BLaER1 treated with 17β-estradiol and CSF1 and Interleukin-3, amounts not matched to agents 10 nM and 100 nM (cell line): ENCODE measurements around the gene SMIM36.
"Not testable (repeated sequence)": the region's sequence is repeated elsewhere in the genome, so short reads cannot be mapped to it uniquely, and the experiment has no call there.

Experiments used
- H3K27ac ChIP-seq, 11 experiments: shearing (Covaris generic); formaldehyde crosslinking; 2 replicates each; pipeline ENCODE4 v1.8.1; 2022
- H3K27me3 ChIP-seq, 11 experiments: shearing (Covaris generic); formaldehyde crosslinking; 2 replicates each; pipeline ENCODE4 v1.8.1; 2022
- H3K36me3 ChIP-seq, 11 experiments: shearing (Covaris generic); formaldehyde crosslinking; 2 replicates each; pipeline ENCODE4 v1.8.1; 2022
- H3K4me1 ChIP-seq, 10 experiments: shearing (Covaris generic); formaldehyde crosslinking; 2 replicates each; pipeline ENCODE4 v1.8.1; 2022
- H3K4me2 ChIP-seq, 11 experiments: shearing (Covaris generic); formaldehyde crosslinking; 2 replicates each; pipeline ENCODE4 v1.8.1; 2022
- H3K4me3 ChIP-seq, 10 experiments: shearing (Covaris generic); formaldehyde crosslinking; 2 replicates each; pipeline ENCODE4 v1.8.1; 2022
- H3K9ac ChIP-seq, 11 experiments: shearing (Covaris generic); formaldehyde crosslinking; 2 replicates each; pipeline ENCODE4 v1.8.1; 2022
- H3K9me3 ChIP-seq, 11 experiments: shearing (Covaris generic); formaldehyde crosslinking; replicated peaks in 1 of 11; 2 replicates each; pipeline ENCODE4 v1.8.1; 2022
- H4K20me1 ChIP-seq, 11 experiments: shearing (Covaris generic); formaldehyde crosslinking; 2 replicates each; pipeline ENCODE4 v1.8.1; 2022
- Cebpa-rat ChIP-seq, 11 experiments: shearing (Covaris generic); IDR thresholded peaks; 2 replicates each; pipeline ENCODE4 v1.8.1; 2022

The SMIM36 gene

DNA sequence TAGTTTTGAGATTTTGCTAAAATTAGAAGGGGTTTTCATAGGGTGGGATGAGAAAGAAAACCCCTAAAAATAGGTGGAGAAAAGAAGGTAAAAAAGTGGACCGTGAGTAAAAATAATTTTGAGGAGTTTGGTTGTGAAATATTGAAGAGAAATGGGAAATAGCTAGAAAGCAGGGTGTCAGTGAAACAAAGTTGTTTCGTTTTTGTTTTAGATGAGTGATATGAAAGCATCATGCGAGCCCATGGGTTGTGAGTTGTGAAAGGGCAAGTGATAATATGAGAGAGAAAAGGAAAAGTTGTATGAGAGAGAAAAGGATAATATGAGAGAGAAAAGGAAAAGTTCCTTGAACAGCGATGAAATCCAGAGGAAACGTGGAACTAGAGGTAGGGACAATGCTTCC is 7.3 kb upstream of the SMIM36 start:
- Histone ChIP-seq H3K36me3 (no peaks in the 10 kb centered on the region), H3K9ac (no peak overlapping the region), H3K4me2 (no peak overlapping the region), H4K20me1 (no peaks in the 10 kb centered on the region), H3K27me3 (no peaks in the 10 kb centered on the region), H3K9me3 (no peaks in the 10 kb centered on the region), H3K27ac (no peak overlapping the region), H3K4me3 (no peak overlapping the region), H3K4me1 (peaks cover 0 to 25% (median 12%) of the 10 kb centered on the region in 10 experiments; a peak in 11 of 20 replicates)
- TF ChIP-seq Cebpa-rat (IDR thresholded peaks at IDR 0.05) = no peak

DNA sequence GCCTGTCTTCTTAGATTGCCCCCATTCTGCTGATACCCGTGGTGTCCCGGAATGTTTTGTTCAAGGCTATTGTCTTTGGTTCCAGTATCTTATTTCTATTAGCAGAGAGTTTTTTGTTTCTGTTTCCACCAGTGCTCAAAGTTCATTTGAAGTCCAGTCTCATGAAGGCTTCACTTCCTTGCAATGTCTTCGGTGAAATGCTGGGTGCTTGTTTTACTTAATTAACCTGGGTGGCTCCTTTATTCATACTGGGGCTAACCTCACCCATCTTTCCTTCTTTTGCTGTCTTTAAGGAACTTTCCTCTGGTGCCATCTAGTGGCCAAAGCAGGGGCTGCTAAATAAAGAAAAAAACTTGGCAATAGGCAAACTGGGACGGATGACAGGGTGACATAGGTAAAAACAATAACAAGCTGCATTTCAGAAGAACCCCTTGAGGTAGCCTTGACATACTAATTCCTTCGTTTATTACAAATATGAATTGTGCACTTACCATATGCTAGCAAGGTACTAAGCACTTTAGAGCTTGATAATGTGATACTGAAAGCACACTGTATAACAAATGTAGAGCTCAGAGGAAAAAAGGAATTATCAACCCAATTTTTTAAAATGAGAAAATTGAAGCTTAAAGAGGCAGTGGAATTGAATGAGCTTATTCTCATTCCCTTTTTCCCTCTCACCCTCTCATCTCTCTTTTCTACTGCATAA is 2.8 kb upstream of the SMIM36 start:
- TF ChIP-seq Cebpa-rat (IDR thresholded peaks at IDR 0.05) = no peak
- Histone ChIP-seq H3K4me3 (no peak overlapping the region), H3K27me3 (no peaks in the 10 kb centered on the region), H3K9me3 (no peaks in the 10 kb centered on the region), H3K9ac (no peak overlapping the region), H3K27ac (no peak overlapping the region), H4K20me1 (no peaks in the 10 kb centered on the region), H3K4me1 (0 out of 20 replicates have a peak, but pooled peaks cover 0 to 3% (median 0%) of the 10 kb centered on the region in 10 experiments), H3K36me3 (no peaks in the 10 kb centered on the region), H3K4me2 (no peak overlapping the region)

GRCh38 chr17:55507669-55508068 is 3.6 kb downstream of the SMIM36 start:
- not testable (repeated sequence) for H3K27me3 ChIP-seq, H3K27ac ChIP-seq, H3K4me2 ChIP-seq, H3K9me3 ChIP-seq, H3K36me3 ChIP-seq, H3K9ac ChIP-seq, H3K4me3 ChIP-seq, H4K20me1 ChIP-seq, H3K4me1 ChIP-seq

- not testable (repeated sequence) for H3K27me3 ChIP-seq, H3K27ac ChIP-seq, H3K4me3 ChIP-seq, H4K20me1 ChIP-seq, H3K36me3 ChIP-seq, H3K4me2 ChIP-seq, H3K9me3 ChIP-seq, H3K9ac ChIP-seq, H3K4me1 ChIP-seq
Observed at GRCh38 chr17:55501626-55502025, 9.6 kb downstream of the SMIM36 start.

DNA sequence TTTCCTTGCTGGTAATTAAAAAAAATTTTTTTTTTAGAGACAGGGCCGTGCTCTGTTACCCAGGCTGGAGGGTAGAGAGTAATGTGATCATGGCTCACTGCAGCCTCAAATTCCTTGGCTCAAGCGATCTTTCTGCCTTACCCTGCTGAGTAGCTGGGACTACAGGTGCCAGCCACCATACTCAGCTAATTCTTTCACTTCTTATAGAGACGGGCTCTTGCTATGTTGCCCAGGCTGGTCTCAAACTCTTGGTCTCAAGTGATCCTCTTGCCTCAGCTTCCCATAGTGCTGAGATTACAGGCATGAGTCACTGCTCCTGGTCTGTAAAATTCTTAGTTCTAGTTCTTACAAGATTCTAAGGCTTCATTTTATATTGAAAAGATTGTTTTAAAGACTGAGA is 11.1 kb downstream of the SMIM36 start:
- Histone ChIP-seq H3K9ac (no peak overlapping the region), H3K4me1 (peaks cover 0 to 13% (median 0%) of the 10 kb centered on the region in 10 experiments; a peak in 6 of 20 replicates), H3K4me3 (no peak overlapping the region), H3K27ac (no peak overlapping the region), H4K20me1 (no peaks in the 10 kb centered on the region), H3K4me2 (no peak overlapping the region), H3K27me3 (no peaks in the 10 kb centered on the region), H3K36me3 (no peaks in the 10 kb centered on the region), H3K9me3 (no peaks in the 10 kb centered on the region)
- no peak for TF ChIP-seq Cebpa-rat (IDR thresholded peaks at IDR 0.05)

- no peak for TF ChIP-seq Cebpa-rat (IDR thresholded peaks at IDR 0.05)
- Histone ChIP-seq H3K9me3 (no peaks in the 10 kb centered on the region), H3K27me3 (no peaks in the 10 kb centered on the region), H3K36me3 (no peaks in the 10 kb centered on the region), H3K4me1 (peaks cover 0 to 13% (median 0%) of the 10 kb centered on the region in 10 experiments; a peak in 6 of 20 replicates), H3K9ac (no peak overlapping the region), H3K4me3 (no peak overlapping the region), H4K20me1 (no peaks in the 10 kb centered on the region), H3K27ac (peak overlapping the region in 1 of 11 experiments; percentile 7; a peak in 1 of 22 replicates), H3K4me2 (peak overlapping the region in 3 of 11 experiments; percentile 14 to 30 (median 17); a peak in 5 of 22 replicates)
Observed at GRCh38 chr17:55496094-55496881, 15.0 kb downstream of the SMIM36 start.

GRCh38 chr17:55495239-55495638 is 16.0 kb downstream of the SMIM36 start:
- H3K36me3 ChIP-seq = no peaks in the 10 kb centered on the region
- no peak for TF ChIP-seq Cebpa-rat (IDR thresholded peaks at IDR 0.05)
- peaks cover 0 to 13% (median 0%) of the 10 kb centered on the region in 10 experiments; a peak in 6 of 20 replicates for H3K4me1 ChIP-seq
- no peak overlapping the region for H3K27ac ChIP-seq
- no peaks in the 10 kb centered on the region for H4K20me1 ChIP-seq
- no peak overlapping the region for H3K9ac ChIP-seq
- H3K27me3 ChIP-seq = no peaks in the 10 kb centered on the region
- no peak overlapping the region for H3K4me3 ChIP-seq
- H3K9me3 ChIP-seq = no peaks in the 10 kb centered on the region
- no peak overlapping the region for H3K4me2 ChIP-seq

DNA sequence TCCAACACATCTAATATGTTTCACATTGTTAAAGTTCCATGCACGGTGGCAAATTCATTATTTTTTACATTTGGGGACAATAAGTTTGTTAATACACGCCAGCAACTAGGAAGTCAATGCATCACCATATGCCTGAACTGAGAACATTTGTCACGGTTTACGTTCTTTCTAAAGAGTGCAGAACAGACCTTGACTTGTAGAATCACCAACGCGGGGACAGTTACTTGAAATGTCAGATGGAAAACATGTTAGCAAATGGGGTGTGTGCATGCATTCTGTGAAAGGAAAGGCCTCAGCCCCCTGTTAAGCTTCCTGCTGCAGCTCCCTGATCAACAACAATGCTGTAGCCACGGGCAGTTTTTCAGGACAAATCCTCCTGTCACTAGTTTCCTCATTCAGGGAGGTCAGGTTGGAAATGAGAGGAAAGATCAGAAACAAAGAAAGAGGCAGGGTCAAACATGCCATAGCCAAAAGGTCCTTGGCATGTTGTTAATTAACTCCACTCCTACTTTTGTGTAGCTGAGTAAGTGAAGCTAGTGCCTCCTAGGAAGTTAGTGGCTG is 18.4 kb downstream of the SMIM36 start:
- no peak overlapping the region for H3K4me2 ChIP-seq
- H3K4me1 ChIP-seq = peaks cover 0 to 13% (median 0%) of the 10 kb centered on the region in 10 experiments; a peak in 6 of 20 replicates
- TF ChIP-seq Cebpa-rat (IDR thresholded peaks at IDR 0.05) = no peak

DNA sequence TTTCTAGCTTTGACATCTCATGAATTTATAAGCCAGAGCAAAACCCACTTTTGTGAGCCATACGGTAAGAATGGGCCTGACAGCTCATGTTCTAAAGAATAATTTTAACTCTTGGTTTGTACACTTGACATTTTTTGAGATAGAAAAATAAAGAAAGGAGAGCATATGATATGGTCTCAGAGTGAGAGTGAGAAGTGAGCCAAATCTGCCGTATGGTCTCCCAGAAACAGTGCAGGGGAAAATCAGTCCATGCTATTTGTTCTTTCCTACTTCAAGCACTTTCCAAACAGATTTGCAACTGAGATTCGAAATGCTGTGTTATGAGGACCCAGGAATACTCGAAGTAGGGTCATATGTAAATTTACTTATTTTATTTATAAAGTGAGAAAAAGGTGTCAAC is 20.9 kb downstream of the SMIM36 start:
- Histone ChIP-seq H3K27me3 (no peaks in the 10 kb centered on the region), H3K4me3 (no peak overlapping the region), H3K9me3 (no peaks in the 10 kb centered on the region), H3K4me1 (no peaks in the 10 kb centered on the region), H3K27ac (no peak overlapping the region), H3K4me2 (no peak overlapping the region), H3K9ac (no peak overlapping the region), H4K20me1 (no peaks in the 10 kb centered on the region), H3K36me3 (no peaks in the 10 kb centered on the region)
- TF ChIP-seq Cebpa-rat (IDR thresholded peaks at IDR 0.05) = no peak

More for the DNA sequence above, 18.4 kb downstream of the SMIM36 start:
- H3K36me3 ChIP-seq = no peaks in the 10 kb centered on the region
- no peaks in the 10 kb centered on the region for H3K27me3 ChIP-seq
- H3K4me3 ChIP-seq = no peak overlapping the region
- H3K27ac ChIP-seq = no peak overlapping the region
- H3K9ac ChIP-seq = no peak overlapping the region
- H3K9me3 ChIP-seq = no peaks in the 10 kb centered on the region
- no peaks in the 10 kb centered on the region for H4K20me1 ChIP-seq
